Activated T-cell treated with anti-CD3 and anti-CD28 coated beads for 1 hour (primary cell): Measurements from ENCODE around the gene DUSP6.
"Not testable (repeated sequence)": the region's sequence is repeated elsewhere in the genome, so short reads cannot be mapped to it uniquely, and the experiment has no call there.

ENCODE experiments used
- DNase-seq: peaks from one replicate; pipeline ENCODE4 v3.0.0-alpha.2; 2020; ENCODE audit warnings: low read depth

Gene DUSP6

DNA sequence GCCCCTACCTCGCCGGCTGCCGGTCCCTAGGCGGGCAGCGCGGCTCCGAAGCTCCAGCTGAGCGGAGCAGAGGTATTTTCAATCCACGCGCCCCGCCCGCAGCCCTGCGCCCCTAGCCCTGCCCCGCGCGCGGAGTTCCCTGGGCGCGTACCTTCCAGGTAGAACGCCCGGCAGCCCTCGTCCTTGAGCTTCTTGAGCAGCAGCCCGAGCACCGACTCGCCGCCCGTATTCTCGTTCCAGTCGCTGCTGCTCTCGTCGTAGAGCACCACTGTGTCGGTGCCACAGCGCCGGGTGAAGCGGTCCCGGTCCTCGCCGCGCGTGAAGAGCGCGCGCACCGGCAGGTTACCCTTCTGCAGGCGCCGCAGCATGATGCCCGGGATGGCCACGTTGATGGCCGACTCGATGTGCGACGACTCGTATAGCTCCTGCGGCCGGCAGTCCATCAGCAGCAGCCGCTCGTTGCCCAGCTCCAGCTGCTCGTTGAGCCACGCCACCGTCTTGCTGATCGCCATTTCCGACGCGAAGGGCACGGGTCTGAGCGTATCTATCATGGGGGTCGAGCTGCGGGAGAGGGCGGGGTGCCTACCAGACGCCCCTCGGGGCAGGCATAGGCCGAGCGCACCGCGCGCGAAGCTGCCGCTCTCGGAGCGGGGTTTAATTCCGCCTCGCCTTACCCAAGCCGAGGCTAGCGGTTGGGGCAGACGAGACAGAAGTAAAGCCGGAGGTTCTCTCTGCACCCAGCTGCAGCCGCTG, 636 bp downstream of the DUSP6 start:
- DNase-seq: peak; percentile 24

DNA sequence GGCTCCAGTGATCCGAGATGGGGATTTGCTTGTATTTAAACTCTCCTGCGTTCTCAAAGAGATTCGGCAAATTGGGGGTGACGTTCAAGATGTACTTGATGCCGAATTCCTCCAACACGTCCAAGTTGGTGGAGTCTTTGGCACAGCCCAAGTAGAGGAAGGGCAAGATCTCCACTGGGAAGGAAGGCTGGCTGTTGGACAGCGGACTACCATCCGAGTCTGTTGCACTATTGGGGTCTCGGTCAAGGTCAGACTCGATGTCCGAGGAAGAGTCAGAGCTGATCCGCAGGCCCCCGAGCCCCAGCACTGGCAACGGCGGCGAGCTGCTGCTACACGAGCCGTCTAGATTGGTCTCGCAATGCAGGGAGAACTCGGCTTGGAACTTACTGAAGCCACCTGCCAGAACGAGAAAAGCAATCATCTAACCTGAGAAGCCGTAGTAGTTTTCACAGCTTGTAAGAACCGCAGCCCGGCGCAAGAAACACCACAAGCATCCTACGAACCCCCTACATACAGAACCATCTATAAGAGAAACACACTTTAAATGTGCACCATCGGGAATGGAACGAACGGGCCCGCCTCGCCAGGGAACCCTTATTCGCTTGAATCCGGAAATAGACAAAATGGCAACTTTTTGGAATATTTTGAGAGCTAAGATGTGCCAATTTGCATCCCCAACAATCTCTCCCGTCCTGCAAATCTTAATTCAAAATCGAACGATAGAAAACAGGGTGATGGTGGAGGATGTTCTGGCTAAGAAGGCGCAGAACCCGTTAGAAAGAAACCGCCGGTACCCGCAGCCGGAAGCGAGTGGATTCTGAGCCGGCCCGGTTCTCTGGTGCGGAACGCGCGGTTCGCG, 1.4 kb downstream of the DUSP6 start:
- DNase-seq: no peak

DNA sequence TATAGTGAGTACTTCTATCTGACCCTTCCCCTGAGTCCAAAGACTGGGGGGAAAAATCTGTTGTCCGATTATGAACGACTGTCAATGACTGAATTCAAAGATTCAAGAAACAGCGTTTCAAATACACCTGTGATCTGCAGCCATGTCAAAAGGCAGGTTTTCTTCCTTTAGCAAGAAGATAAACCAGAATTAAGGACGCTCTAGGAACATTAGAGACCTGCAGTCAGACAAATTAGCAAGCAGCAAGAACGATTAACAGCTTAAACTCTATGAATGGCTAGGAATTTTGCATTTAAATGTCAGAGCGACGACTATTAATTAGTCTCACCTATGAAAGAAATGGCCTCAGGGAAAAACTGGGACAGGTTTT, 2.1 kb downstream of the DUSP6 start:
- no peak for DNase-seq

DNA sequence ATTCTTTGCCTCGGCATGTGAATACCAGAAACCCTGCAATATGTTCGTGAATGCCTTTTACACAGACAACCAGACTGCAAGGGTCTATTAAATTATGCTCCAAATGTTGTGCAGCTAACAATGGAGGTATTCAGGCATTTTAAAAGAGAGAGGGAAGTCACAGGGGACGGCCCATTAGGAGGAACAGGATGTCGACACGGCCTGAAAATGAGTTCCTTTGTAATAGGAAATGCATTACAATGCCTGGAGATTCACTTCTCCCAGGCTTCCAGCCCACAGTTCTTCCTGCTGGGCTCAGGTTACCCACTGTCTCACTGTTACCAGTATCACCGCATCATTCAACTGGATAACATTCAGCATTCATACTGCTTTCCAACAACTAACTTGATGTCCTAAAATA, 2.5 kb downstream of the DUSP6 start:
- DNase-seq: no peak

DNA sequence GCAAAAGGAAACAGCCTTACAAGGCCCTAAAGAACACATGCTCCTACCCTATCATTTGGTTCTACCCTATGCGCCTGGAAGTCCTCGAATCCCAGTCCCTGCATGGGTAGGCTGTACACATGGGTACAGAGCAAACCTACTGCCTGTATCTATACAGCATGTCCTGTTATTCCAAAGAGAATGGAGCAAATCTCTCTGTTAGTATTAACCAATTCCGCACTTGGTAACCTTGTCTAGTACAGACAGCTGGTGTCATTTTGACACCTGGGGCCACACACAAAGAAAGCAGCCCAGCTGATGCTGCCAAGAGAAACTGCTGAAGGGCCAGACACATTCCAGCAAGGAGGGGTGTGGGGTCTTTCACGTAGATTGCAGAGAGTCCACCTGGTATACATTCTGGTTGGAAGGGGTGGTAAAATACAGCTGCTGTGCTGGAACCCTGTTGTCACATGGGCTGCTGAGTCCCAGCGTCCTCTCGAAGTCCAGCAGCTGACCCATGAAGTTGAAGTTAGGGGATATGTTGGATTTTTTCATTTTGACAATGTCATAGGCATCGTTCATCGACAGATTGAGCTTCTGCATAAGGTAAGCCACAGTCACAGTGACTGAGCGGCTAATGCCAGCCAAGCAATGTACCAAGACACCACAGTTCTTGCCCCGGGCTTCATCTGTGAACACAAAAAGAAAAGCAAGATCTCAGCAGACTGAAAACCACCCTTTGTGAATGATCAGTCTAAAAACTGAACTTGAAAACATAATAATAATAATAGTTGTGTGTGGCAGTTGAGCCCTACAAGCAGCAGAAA, 3.2 kb downstream of the DUSP6 start:
- DNase-seq: no peak

DNA sequence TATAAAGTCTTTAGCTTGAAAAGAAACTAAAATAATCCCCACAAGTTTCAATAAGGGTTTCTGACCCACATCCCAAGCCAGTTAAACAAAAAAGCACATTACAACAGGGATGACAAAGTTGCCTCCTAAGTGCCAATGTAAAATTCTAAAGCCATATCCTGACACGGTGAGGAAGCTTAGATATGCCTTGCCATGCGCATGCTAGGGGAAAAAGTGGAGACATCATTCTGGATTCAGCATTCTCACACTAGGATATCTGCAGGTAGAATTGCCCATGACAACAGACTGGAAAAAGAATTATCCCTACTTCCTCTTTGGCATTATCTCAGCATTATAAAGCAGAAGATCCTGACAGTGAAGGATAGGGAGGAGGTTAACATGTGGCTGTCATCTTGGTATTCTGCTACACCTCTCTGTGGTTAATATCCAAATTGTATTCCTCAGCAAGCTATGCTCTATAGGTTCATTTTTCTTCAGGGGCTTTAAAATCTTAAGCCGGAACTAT, 4.9 kb downstream of the DUSP6 start:
- DNase-seq: no peak

DNA sequence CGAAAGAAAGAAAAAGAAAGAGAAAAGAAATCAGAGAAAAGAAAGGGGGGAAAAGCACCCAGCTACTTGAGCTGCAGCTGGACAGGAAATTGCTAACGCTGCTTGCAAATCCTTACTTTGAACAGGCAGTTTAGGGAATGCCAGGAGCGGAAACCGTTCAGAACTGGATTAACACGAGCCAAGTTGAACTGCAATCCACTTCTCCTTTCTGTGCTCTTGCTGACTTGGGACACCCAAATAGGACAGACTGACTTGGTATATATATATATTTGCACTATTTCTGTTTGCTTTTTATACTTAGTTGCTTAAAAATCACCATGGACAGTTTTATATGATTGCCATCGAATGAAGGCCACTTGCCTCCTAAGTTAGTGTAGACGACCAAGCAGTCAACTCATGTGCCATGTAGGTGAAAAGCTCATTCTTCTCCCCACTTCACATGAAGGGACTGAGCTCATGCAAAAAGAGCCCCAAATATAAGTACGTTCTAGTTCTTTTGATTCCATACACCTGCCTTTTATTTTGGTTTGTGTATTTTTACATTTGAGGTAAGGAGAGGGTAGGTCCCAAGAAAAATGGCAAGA, 5.5 kb downstream of the DUSP6 start:
- no peak for DNase-seq

DNA sequence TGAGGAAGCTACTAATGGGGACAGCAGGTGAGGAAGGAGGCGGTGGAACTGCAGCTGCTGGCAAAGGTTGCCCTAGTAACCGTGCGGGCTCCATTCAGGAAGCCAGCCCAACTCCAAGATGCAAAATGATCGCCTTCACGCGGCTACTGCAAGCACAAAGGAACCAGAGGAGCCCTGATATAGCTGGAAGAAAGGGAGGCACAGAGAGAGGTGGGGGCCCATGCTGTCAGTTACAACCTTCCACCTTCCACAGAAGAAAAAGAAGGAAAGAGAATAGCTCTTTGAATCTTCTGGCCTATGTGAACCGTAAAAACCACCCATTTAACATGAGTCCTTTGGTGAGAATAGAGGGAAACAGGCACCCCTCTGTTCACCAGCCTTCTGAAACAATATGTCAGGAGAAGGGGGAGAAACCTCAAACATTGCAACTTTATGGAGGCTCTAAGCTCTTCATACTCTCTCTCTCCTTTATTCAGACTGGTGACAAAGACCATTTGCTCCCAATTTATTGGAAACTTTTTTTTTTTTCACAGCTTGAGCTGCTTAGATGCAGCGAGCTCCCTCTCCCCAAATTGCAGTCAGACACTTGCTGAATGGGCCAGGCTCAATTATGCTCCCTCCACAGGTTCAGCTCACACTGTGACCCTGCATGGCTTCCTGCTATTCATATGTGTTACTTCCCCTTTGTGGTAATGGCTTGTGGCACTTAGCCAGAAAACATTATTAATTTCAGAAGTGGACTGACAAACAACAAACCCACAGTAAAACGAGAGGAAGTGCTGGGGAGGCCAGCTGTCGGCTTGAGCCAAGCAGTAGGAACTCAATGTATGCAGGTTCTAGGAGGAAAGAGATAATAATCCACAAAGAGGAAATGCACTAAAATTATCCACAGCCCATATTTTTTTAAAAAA, 6.2 kb downstream of the DUSP6 start:
- DNase-seq: no peak

DNA sequence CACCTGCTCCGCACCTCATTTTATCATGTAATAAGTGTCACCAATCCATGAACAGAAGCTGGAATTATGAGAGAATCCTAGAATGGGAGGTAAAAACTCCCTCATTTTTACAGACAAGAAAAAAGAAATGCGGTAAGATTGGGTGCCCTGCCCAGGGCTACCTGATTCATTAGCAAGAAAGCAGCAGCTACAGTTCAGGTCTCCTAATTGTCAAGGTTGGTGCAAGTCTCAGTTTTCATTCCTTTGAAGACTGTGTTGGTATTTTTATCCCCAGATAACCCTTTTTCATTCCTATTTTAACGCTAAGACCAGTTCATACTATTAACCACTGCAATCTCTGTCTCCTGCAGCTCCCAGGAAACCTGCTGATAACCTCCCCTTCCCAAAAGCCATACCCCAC, 6.9 kb downstream of the DUSP6 start:
- DNase-seq: no peak

DNA sequence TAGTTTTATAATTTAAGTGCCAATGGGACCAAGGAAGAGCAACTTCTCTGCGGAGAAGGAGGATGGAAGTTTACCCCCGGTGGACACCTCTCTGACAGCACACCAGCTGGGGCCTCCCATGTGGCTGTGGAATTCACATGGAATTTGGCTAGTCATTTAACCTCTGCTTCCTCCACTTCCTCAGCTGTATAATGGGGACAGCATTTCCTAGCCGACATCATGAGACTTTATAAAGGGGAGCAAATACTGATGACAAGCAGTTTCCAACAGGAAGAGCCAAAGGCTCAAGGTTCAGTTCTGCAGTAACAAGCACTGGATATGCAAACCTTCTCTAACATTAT, 7.5 kb downstream of the DUSP6 start:
- no peak for DNase-seq

DNA sequence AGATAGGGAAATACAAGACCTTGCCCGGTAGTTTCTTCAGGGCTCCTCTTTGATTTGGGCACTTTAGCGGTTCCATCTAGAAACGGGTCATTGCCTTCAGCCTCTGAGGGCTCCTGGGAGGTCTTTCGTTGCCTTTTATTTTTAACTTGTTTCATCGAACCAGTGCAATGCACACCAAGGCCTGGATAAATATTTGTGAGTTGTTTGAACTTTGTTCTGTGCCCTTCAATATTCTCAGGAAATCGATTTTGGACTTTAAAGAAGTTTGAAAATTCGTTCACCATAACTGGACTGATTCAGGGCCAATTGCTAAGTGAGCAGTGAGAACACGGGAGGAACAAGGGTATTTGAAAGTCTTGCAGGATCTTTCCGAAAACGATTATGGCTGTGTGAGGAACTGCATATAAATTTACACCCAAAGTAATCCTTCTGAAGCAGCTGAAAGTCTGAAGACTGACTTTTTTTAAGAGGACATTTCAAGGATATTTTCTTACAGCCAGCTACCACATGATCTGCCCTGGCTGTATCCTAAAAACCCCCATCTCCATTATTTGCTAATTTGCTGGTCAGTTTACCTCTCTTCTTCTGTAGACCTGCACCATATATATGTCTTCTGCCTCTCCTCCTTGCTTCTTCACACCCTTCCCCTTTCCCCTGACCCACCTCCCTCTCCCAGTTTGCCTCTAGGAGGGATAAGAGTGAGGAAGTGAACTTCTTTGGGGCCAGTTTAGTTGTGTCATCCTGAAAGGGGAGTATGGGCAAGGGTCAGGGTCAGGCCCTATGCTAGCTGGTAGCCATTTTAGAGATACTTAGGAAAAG, 8.0 kb downstream of the DUSP6 start:
- no peak for DNase-seq

DNA sequence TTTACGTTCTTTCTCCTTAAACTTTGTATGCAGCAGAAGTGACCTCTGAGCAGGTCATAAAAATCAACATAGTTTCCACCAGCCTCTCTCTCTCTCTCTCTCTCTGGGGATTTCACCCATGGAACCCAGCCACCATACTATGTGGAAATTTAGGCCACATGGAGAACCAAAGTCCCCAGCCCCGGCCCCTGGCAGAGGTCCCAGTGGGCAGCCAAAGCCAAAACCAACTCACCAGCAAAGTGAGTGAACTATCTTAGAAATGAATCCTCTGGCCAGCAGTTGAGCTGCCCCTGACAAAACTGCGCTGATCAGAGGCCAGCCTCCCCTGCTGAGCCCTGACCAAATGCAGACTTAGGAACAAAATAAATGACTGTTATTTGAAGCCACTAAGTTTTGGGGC, 9.2 kb downstream of the DUSP6 start:
- no peak for DNase-seq

DNA sequence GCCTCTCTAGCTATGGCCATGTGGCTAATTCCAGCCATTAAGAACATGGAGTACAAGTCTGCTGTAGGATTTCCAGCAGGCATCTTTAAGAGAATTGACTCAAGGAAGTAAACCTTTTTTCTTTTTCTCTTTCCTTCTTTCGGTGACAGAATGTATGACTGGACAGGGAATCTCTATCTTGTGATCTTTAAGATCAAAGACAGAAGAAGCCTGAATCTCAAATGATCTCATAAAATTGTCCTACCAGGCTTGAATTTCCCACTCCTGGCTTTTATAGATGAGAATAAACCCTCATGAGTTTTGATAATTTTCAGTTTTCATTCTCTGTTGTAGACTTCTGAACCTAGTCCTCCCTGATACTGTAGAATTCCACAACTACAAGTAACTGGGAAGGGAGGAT, 11.4 kb downstream of the DUSP6 start:
- no peak for DNase-seq

DNA sequence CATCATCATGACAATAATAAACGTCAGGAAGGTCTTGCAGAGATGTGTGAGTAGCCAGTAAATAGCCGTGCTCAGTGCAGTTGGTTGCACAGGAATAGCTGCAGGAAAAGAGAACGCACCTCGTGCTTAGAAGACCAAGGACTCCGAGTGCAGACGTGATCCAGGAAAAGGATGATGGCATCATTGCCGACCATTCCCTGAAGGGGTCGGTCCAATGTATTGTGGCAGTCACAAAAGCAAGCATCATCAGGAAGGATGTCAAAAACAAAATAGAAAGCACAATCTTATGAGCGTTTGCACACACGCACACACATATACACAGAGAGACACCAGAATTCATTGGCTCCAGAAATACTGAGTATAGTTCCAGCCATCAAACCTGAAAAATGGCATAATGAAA, 12.8 kb downstream of the DUSP6 start:
- DNase-seq: no peak

DNA sequence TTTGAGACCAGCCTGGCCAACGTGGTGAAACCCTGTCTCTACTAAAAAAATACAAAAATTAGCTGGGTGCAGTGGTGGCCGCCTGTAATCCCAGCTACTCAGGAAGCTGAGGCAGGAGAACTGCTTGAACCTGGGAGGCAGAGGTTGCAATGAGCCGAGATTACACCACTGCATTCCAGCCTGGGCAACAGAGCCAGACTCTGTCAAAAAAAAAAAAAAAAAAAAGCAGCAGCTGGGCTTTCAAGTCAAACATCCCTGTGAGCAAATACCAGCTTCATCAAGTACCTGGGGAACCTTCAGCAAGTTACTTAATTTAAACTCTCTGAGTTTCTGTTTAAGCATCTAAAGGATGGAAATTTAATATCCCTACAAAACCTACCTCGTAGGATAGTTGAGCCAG, 15.2 kb downstream of the DUSP6 start:
- not testable (repeated sequence) for DNase-seq

DNA sequence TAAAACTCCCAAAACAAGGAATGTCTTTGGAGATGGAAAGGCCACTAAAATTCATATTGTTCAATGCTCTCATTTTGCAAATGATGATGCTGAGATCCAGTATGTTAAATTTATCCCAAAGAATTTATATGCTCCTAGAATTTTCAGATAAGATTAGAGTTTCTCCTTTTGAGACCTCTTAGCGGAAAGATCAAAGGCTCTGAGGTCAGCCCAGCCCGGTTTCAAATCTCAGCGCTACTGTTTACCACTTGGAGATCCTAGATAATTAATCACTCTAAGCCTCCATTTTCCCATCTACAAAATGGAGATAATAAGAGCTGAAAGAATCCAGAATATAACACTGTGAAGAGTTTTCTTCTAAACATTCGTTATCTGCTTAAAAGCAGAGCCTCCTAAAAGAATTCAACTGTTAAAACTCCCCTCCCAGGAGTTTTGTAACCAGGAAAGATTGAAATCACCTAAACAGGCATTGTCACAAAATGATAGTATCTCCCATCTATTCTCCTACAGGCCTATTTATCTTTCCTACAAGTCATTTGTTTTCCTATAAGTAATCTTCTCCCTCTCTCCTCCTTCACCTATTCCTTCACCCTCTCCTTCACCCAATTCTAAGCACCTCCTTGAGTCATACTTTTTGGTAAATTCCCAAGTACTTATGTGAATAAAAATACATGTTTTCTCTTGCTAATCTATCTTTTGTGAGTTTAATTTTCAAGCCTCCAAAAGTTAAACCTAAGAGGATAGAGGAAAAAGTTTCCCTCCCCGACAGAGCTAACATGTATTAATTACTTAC, 16.7 kb downstream of the DUSP6 start:
- no peak for DNase-seq

DNA sequence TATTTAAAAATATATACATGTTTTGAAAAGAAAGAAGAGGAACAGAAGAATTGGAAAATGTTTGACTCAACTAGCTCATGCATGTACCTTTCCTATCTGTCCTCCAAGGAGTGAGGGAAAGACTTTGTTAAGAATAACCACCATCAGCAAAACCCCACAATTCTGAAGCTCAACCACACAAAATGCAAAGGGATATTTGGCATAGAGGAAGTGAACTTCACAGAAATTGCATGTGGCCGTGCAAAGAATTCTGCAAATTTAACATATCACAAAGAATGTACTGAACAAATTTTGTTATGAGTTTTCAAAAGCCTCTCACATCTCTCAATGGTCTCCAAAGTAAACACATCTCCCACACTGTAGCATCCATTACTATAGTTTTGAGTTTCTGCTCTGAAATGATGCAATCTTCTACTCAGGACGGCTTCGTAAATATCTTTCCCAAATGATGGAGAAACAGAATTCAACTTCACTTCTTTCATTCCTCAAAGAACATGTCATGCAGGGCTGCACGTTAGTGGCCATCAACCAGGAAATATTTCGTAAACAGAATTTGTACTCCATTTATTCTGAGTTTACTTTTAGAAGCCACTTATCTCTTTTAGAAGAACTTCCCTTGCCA, 17.6 kb downstream of the DUSP6 start:
- DNase-seq: no peak

DNA sequence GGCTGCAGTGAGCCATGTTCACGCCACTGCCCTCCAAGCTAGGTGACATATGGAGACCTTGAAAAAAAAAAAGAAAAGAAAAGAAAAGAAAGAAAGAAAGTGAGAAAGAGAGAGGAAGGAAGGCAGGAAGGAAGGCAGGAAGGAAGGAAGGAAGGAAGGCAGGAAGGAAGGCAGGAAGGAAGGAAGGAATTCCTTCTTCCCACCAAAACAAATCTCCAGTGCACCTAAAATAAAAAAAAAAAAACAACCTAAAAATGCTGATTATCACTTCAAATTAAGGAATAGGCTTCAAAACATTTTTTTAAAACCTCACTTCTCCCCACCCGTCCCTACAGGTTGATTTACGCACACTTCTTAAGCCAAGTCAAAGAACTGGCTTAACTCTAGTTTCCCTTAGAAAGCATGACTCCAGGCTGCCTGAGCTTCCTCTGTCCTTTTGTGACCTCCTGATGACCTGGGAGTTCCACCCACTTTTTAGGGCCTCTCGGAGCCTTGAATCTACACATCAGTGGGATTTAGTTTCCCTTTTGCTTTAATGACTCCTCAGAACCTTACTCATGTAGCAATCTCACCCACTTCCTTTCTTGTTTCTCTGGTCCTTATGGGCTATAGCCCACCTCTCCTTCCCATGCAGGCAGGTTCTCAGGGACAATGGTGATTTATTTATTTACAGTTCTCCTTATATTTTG, 18.6 kb downstream of the DUSP6 start:
- DNase-seq: no peak
